ENCODE results near the gene SH3BP4.

The SH3BP4 gene

DNA sequence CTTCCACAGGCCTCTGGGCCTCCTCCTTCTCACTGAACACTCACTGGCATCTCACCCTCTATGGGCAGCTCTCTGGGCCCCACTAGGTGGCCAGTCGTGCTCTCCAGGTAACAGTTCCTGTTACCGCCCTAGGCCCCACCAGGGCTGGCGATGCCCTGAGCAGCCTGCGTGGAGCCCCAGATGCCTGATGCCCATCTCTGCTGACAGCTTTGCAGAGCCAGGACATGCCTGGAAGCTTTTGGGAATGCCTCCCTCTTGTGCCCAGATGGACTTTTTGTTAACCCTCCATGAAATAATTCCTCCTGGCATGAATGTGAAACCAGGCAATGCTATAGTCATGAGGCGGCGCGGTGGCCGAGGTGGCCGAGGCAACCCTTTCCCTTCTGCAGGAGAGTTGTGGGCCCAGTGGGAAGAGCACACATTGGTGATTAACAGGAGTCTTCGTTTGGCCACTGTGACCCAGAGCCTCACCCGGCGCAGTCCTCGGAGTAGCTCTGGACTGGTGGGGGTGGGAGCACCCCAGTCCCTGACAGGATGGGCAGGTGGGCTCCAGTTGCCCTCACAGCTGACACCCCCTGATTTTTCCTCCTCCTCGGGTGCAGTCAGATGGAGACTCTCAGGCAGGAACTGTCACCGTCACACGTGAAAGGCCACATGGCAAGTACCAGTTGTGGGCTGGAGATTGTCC, 80.0 kb downstream of the SH3BP4 start:
- TF ChIP-seq, protein P1, sequence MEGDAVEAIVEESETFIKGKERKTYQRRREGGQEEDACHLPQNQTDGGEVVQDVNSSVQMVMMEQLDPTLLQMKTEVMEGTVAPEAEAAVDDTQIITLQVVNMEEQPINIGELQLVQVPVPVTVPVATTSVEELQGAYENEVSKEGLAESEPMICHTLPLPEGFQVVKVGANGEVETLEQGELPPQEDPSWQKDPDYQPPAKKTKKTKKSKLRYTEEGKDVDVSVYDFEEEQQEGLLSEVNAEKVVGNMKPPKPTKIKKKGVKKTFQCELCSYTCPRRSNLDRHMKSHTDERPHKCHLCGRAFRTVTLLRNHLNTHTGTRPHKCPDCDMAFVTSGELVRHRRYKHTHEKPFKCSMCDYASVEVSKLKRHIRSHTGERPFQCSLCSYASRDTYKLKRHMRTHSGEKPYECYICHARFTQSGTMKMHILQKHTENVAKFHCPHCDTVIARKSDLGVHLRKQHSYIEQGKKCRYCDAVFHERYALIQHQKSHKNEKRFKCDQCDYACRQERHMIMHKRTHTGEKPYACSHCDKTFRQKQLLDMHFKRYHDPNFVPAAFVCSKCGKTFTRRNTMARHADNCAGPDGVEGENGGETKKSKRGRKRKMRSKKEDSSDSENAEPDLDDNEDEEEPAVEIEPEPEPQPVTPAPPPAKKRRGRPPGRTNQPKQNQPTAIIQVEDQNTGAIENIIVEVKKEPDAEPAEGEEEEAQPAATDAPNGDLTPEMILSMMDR (conservative IDR thresholded peaks at IDR 0.05; ENCODE audit: low read depth, low read length): no peak
- DNase-seq (ENCODE audit: low read depth): no peak
- H3K4me3 ChIP-seq (ENCODE audit: low read length): no peak overlapping the region

DNA sequence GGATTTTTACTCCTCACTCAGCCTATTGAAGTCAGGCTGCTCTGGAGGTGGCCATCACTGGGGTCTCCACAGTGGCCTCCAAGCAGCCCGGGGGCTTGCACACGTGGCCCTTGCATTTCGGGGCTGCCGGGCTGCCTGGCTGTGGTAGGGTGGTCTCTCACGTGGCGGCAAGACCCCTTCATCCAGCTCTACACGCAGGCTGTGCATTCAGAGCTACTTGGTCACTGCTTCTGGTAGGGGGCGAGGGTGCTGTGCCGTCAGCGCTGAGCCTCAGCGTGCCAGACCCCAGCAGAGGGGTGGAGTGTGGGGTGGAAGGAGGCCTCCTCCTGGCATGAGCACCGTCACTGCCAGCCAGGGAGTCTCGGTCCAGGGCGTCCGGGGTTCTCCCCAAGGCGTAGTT, 80.6 kb downstream of the SH3BP4 start:
- no peak for DNase-seq (ENCODE audit: low read depth)
- H3K4me3 ChIP-seq (ENCODE audit: low read length): no peak overlapping the region
- TF ChIP-seq, protein P1 (conservative IDR thresholded peaks at IDR 0.05; ENCODE audit: low read depth, low read length): no peak

DNA sequence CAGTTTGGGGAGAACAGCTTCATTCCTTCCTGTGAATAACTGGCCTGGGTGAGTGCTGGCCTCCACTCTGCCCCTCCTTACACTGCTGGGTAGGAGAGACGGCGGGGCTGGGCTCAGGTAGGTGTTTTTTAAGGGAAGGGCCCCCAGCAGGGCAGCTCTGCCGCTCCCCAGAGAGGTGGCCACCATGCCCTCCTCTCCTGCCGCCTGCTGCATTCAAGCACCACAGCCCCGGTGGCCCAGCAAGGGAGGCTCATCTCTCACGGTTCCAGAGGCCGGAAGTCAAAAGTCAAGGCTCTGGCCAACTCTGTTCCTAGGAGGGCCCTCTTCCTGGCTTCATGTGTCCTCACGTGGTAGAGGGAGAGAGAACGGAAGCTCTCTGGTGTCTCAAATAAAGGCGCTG, 81.1 kb downstream of the SH3BP4 start:
- TF ChIP-seq, protein P1 (conservative IDR thresholded peaks at IDR 0.05; ENCODE audit: low read depth, low read length): no peak
- no peak for DNase-seq (ENCODE audit: low read depth)
- H3K4me3 ChIP-seq (ENCODE audit: low read length): no peak overlapping the region

DNA sequence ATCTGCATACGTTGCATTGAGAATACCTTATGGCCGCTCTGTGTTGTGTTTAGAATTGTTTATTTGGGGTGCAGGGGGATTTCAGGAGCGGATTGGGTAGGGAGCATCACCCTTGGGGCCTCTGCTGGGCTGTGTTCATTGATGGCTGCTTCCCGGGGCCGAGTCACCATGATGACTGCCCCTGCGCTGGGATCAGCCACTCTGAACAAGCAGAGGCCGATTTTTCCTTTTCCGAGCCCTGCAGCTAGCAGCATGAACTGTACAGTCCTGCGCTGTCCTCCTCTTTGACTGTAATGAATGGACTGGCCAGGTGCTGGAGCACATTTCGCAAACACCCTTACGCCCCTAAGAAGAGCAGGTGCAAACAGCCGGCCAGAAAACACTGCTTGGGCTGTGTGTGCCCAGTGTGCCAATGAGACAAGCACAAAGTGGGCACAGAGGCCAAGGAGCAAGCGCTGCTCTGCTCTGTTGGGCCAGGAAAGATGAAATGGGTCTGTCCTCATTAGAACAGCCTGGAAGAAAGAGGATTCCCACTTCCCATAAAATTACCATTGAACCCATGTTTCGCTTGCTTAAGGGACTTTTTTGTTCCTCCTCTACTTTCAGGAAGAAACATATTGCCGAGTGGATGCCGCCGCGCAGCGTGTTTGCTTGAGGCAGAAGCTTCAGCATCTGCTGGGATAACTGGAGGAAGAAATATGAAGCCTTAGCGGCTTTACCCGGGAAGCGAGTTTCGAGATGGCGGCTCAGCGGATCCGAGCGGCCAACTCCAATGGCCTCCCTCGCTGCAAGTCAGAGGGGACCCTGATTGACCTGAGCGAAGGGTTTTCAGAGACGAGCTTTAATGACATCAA, 82.7 kb downstream of the SH3BP4 start:
- DNase-seq (ENCODE audit: low read depth): no peak
- no peak overlapping the region for H3K4me3 ChIP-seq (ENCODE audit: low read length)
- TF ChIP-seq, protein P1 (conservative IDR thresholded peaks at IDR 0.05; ENCODE audit: low read depth, low read length): no peak

DNA sequence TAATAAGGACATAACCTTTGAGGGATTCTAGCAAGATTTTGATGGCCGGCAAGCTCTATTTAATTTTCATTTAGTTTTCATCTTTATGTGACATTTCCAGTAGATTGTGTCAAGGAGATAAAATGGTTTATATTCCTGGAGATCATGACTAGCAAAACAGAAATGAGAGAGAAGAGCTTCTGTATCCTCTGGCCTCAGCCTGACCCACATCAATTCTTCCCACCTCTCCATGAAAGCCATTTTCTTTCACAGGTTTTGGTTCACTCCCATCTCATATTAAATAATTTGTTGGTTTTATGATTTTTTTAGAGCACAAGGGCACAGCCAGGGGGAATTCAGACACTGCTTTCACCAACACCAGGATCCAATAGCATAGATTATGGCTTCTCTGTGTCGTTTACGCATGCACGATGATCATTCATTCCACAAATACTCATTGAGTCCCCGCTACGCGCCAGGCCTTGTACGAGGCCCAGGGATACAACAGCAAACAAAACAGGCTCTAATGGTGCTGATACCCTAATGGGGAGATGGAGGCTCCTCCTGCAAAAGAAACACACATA, 85.9 kb downstream of the SH3BP4 start:
- DNase-seq (ENCODE audit: low read depth): no peak
- TF ChIP-seq, protein P1 (conservative IDR thresholded peaks at IDR 0.05; ENCODE audit: low read depth, low read length): no peak
- H3K4me3 ChIP-seq (ENCODE audit: low read length): no peak overlapping the region

DNA sequence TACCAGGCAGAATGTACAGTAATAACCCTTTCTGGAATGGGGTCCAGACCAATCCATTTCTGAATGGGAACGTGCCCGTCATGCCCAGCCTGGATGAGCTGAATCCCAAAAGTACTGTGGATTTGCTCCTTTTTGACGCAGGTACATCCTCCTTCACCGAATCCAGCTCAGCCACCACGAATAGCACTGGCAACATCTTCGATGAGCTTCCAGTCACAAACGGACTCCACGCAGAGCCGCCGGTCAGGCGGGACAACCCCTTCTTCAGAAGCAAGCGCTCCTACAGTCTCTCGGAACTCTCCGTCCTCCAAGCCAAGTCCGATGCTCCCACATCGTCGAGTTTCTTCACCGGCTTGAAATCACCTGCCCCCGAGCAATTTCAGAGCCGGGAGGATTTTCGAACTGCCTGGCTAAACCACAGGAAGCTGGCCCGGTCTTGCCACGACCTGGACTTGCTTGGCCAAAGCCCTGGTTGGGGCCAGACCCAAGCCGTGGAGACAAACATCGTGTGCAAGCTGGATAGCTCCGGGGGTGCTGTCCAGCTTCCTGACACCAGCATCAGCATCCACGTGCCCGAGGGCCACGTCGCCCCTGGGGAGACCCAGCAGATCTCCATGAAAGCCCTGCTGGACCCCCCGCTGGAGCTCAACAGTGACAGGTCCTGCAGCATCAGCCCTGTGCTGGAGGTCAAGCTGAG, 89.6 kb downstream of the SH3BP4 start:
- H3K4me3 ChIP-seq (ENCODE audit: low read length): no peak overlapping the region
- TF ChIP-seq, protein P1 (conservative IDR thresholded peaks at IDR 0.05; ENCODE audit: low read depth, low read length): no peak
- no peak for DNase-seq (ENCODE audit: low read depth)

Data from retinal pigment epithelial cell (primary cell).